Panc1 (cell line): Measurements from ENCODE around the gene KATNAL2. TPM values are rescaled to one million over a fixed set of nuclear protein-coding genes. Genes with fewer than 3 reads are reported as not detected.
"Not testable (repeated sequence)": the region's sequence is repeated elsewhere in the genome, so short reads cannot be mapped to it uniquely, and the experiment has no call there.

Experiments used
- ATAC-seq: fragments of 200-7000 bp; cut with Tn5 transposase; 2 replicates; pipeline ENCODE4 v1.9.1; 2020; ENCODE audit warnings: mild to moderate bottlenecking, moderate library complexity
- BruUV-seq: library from RNA; stranded (reverse); fragments of 400-500 nt; replicated peaks from 2 replicates; lab custom pipeline; 2021; lab: Mats Ljungman, UMichigan
- CTCF ChIA-PET: fragments of 300-600 bp; sonication (Branson Sonifier 250); formaldehyde crosslinking; loops from one replicate; lab custom pipeline; 2022; ENCODE audit warnings: antibody characterized with exemption; lab: Charles Lee
- POLR2A ChIA-PET: fragments of 300-600 bp; sonication (Branson Sonifier 250); formaldehyde crosslinking; loops from one replicate; lab custom pipeline; 2022; ENCODE audit warnings: antibody characterized with exemption; lab: Charles Lee
- DNase-seq: peaks from one replicate; pipeline ENCODE4 v3.0.0-alpha.2; 2010; ENCODE audit warnings: low read depth, low spot score
- H3K27ac ChIP-seq: 2 replicates; pipeline ENCODE4 v1.5.1; 2011; ENCODE audit warnings: mild to moderate bottlenecking, low read length, inconsistent platforms
- H3K27me3 ChIP-seq: fragments of 200-500 bp; sonication (Bioruptor generic); 2 replicates; pipeline ENCODE4 v1.6.0; 2014; ENCODE audit warnings: low read length, inconsistent platforms; ENCODE audit not compliant: control insufficient read depth, insufficient read depth
- H3K36me3 ChIP-seq: fragments of 200-500 bp; sonication (Bioruptor generic); 2 replicates; pipeline ENCODE4 v1.5.1; 2014; ENCODE audit warnings: inconsistent platforms, mild to moderate bottlenecking, low read length, moderate library complexity; ENCODE audit not compliant: control insufficient read depth, insufficient read depth
- H3K4me1 ChIP-seq: 2 replicates; pipeline ENCODE4 v1.5.1; 2011; ENCODE audit warnings: inconsistent platforms, mild to moderate bottlenecking, low read length, moderate library complexity; ENCODE audit not compliant: control insufficient read depth, insufficient read depth
- H3K4me3 ChIP-seq, 2 experiments: 2 replicates each; pipeline ENCODE4 v1.5.1; 2011 to 2012; ENCODE audit warnings: low read depth in 2 of 2, low read length in 2 of 2, mild to moderate bottlenecking in 2 of 2, inconsistent platforms in 1 of 2, moderate library complexity in 1 of 2
- H3K9me3 ChIP-seq: fragments of 200-500 bp; sonication (Bioruptor generic); 2 replicates; pipeline ENCODE4 v1.5.1; 2014; ENCODE audit warnings: low read depth, mild to moderate bottlenecking, inconsistent platforms, low read length, moderate library complexity; ENCODE audit not compliant: control insufficient read depth, insufficient read depth
- POLR2AphosphoS5 ChIP-seq: IDR thresholded peaks from 2 replicates; pipeline ENCODE4 v1.6.1; 2012; ENCODE audit warnings: mild to moderate bottlenecking, low read depth, low read length, moderate library complexity
- SIN3A ChIP-seq: IDR thresholded peaks from 2 replicates; pipeline ENCODE4 v1.6.1; 2012; ENCODE audit warnings: low read depth, mild to moderate bottlenecking, low read length, moderate library complexity, borderline replicate concordance; ENCODE audit not compliant: insufficient read depth
- TCF7L2 ChIP-seq: IDR thresholded peaks from 2 replicates; pipeline ENCODE4 v1.6.1; 2011; ENCODE audit warnings: mild to moderate bottlenecking, low read depth, low read length, inconsistent platforms
- in situ Hi-C: cut with HindIII; loops from 2 replicates; pipeline ENCODE4 v1.10.0; 2016; ENCODE audit warnings: low sequenced_read_pairs, low pct_unique_long_range_greater_than_20kb
- intact Hi-C: fragments of 100-400 bp; cut with micrococcal nuclease; formaldehyde crosslinking; loops from one replicate; pipeline ENCODE4 v1.10.0; 2022; ENCODE audit not compliant: unreplicated experiment
- total RNA-seq: library from RNA; stranded (reverse); gene quantifications from one replicate; pipeline ENCODE4 v1.2.1, GENCODE V29; 2021; ENCODE audit not compliant: unreplicated experiment
- TF ChIP-seq, protein P1 (sequence below), 2 experiments: IDR thresholded peaks; 2 replicates each; pipeline ENCODE4 v1.6.1; 2011 to 2012; ENCODE audit warnings: low read depth in 2 of 2, control low read depth in 1 of 2, low read length in 1 of 2, mild to moderate bottlenecking in 1 of 2, moderate library complexity in 1 of 2; ENCODE audit not compliant: insufficient read depth in 1 of 2
- TF ChIP-seq, protein P2 (sequence below): fragments of 450-650 bp; IDR thresholded peaks from 2 replicates; pipeline ENCODE4 v1.5.1; 2017; ENCODE audit warnings: mild to moderate bottlenecking

The KATNAL2 gene
- total RNA-seq, 1 experiment from 2014 or later, result 2.6 TPM

DNA sequence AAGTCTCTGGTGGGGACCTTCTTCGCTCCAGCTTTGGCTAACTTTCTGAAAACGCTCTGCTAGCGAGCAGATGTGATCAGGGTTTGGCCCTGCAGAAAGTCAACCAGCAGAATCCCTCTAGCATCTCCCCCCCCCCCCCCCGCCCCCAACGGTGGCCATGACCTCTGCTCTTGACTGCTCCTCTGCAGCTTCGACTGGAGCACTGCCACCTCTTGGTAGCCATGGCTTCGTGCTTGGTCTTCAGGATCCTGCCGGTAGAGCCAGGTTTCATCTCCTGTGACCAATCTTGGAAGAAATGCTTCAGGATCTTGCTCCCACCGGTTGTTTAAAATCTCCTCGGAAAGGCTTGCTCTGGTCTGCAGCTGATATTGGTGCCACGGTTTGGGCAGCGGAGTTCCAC is 113.5 kb downstream of the KATNAL2 start:
- H3K9me3 ChIP-seq, ATAC-seq, H3K4me3 ChIP-seq, in situ Hi-C loops, H3K36me3 ChIP-seq, POLR2A ChIA-PET, DNase-seq, intact Hi-C loops, H3K27me3 ChIP-seq, H3K27ac ChIP-seq, H3K4me1 ChIP-seq, CTCF ChIA-PET, BruUV-seq: not testable (repeated sequence)

DNA sequence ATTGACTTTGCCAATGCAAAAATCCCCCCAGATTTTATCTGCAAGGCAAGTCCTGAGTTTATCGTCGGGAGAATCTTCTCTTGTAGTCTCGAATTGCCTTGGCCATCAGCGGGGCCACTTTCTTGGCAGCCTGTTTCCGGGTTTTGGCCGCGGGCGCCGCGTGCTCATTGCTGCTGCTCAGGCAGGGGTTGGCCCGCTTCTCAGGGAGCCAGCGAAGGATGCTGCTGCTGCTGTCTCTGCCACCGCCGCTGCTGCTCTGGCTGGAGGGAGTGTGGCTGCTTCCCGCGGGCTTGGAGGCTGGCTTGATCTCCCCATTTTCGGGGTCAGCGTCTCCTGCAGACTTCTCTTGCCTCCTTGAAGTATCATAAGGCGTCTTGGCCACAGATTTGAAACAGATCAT is 115.5 kb downstream of the KATNAL2 start:
- H3K4me1 ChIP-seq, result no peaks in the 10 kb centered on the region
- TF ChIP-seq SIN3A (no peak), POLR2AphosphoS5 (no peak), TCF7L2 (no peak)
- TF ChIP-seq, protein P1, sequence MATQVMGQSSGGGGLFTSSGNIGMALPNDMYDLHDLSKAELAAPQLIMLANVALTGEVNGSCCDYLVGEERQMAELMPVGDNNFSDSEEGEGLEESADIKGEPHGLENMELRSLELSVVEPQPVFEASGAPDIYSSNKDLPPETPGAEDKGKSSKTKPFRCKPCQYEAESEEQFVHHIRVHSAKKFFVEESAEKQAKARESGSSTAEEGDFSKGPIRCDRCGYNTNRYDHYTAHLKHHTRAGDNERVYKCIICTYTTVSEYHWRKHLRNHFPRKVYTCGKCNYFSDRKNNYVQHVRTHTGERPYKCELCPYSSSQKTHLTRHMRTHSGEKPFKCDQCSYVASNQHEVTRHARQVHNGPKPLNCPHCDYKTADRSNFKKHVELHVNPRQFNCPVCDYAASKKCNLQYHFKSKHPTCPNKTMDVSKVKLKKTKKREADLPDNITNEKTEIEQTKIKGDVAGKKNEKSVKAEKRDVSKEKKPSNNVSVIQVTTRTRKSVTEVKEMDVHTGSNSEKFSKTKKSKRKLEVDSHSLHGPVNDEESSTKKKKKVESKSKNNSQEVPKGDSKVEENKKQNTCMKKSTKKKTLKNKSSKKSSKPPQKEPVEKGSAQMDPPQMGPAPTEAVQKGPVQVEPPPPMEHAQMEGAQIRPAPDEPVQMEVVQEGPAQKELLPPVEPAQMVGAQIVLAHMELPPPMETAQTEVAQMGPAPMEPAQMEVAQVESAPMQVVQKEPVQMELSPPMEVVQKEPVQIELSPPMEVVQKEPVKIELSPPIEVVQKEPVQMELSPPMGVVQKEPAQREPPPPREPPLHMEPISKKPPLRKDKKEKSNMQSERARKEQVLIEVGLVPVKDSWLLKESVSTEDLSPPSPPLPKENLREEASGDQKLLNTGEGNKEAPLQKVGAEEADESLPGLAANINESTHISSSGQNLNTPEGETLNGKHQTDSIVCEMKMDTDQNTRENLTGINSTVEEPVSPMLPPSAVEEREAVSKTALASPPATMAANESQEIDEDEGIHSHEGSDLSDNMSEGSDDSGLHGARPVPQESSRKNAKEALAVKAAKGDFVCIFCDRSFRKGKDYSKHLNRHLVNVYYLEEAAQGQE (IDR thresholded peaks at IDR 0.05; ENCODE audit: insufficient read depth in 1 of 2, low read depth in 2 of 2, low read length in 1 of 2), result no peak
- TF ChIP-seq, protein P2, sequence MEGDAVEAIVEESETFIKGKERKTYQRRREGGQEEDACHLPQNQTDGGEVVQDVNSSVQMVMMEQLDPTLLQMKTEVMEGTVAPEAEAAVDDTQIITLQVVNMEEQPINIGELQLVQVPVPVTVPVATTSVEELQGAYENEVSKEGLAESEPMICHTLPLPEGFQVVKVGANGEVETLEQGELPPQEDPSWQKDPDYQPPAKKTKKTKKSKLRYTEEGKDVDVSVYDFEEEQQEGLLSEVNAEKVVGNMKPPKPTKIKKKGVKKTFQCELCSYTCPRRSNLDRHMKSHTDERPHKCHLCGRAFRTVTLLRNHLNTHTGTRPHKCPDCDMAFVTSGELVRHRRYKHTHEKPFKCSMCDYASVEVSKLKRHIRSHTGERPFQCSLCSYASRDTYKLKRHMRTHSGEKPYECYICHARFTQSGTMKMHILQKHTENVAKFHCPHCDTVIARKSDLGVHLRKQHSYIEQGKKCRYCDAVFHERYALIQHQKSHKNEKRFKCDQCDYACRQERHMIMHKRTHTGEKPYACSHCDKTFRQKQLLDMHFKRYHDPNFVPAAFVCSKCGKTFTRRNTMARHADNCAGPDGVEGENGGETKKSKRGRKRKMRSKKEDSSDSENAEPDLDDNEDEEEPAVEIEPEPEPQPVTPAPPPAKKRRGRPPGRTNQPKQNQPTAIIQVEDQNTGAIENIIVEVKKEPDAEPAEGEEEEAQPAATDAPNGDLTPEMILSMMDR, result no peak
- CTCF ChIA-PET, result no interaction called here

DNA sequence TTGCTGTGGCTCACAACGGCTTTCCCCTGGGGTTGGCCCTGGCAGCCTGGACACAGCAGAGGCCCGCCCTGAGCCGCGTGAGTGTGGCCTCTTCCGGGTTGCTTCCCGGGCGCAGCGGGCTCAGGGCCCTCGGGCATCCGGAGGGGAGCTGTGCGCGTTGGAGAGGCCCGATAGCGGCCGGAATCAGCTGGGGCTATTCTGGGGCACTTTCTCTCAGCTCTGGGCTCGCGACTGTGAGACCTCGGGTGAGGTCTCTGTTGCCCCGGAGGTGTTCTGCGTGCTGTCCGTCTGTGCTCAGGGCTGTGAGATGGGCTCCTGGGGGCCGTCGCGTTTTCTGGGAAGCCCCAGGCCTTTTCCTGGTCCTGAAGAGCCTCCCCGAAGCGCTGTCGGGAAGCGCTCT is 117.2 kb downstream of the KATNAL2 start:
- BruUV-seq, result not testable (repeated sequence)

More for the DNA sequence above, 115.5 kb downstream of the KATNAL2 start:
- Histone ChIP-seq H3K4me3 (no peak overlapping the region), H3K27ac (no peak overlapping the region), H3K27me3 (no peaks in the 10 kb centered on the region), H3K9me3 (no peaks in the 10 kb centered on the region), H3K36me3 (no peaks in the 10 kb centered on the region)
- ATAC-seq (no peak), DNase-seq (no peak)
- in situ Hi-C loops (no loop called here), intact Hi-C loops (no loop called here)
- no TSS peak for BruUV-seq
- POLR2A ChIA-PET, result no interaction called here

More for the DNA sequence above, 117.2 kb downstream of the KATNAL2 start:
- CTCF ChIA-PET, H3K9me3 ChIP-seq, H3K36me3 ChIP-seq, DNase-seq, H3K4me3 ChIP-seq, POLR2A ChIA-PET, ATAC-seq, intact Hi-C loops, in situ Hi-C loops, H3K4me1 ChIP-seq, H3K27me3 ChIP-seq, H3K27ac ChIP-seq: not testable (repeated sequence)
